ENCODE data around the gene MCFD2.

Gene MCFD2

DNA sequence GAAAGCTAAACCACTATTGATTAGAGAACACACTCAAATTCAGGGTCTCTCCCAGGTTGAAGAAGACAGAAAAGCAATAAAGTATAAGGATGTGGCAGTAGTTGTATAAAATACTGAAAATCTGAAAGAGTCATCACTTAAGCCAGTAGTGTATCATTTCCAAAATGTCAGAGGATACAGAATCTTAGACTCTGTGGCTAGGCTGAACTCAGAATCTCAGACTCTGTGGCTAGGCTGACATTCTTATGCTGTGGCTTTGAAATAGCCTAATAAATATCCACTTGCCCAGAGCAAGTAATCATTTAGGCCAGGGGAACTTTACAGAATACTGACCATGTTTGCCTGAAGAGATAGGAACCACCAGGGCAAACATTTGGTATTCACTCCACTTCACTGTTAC is 13.1 kb downstream of the MCFD2 start:
- Histone ChIP-seq H3K9ac (ENCODE audit: low read depth, low read length) (no peak overlapping the region), H3K36me3 (ENCODE audit: insufficient read depth, low read length) (peaks cover 7% of the 10 kb centered on the region), H3K4me1 (ENCODE audit: insufficient read depth, low read length) (no peaks in the 10 kb centered on the region), H3K9me3 (ENCODE audit: control insufficient read depth, insufficient read depth, low read length) (no peaks in the 10 kb centered on the region)

- H3K4me1 ChIP-seq (ENCODE audit: insufficient read depth, low read length) = no peaks in the 10 kb centered on the region
- H3K36me3 ChIP-seq (ENCODE audit: insufficient read depth, low read length) = peaks cover 1% of the 10 kb centered on the region
- H3K9ac ChIP-seq (ENCODE audit: low read depth, low read length) = no peak overlapping the region
- H3K9me3 ChIP-seq (ENCODE audit: control insufficient read depth, insufficient read depth, low read length) = no peaks in the 10 kb centered on the region
Measured at GRCh38 chr2:46901611-46902010, 14.0 kb downstream of the MCFD2 start.

GRCh38 chr2:46900381-46900780 is 15.2 kb downstream of the MCFD2 start:
- Histone ChIP-seq H3K9me3 (ENCODE audit: control insufficient read depth, insufficient read depth, low read length) (no peaks in the 10 kb centered on the region), H3K4me1 (ENCODE audit: insufficient read depth, low read length) (no peaks in the 10 kb centered on the region), H3K9ac (ENCODE audit: low read depth, low read length) (no peak overlapping the region), H3K36me3 (ENCODE audit: insufficient read depth, low read length) (no peaks in the 10 kb centered on the region)

DNA sequence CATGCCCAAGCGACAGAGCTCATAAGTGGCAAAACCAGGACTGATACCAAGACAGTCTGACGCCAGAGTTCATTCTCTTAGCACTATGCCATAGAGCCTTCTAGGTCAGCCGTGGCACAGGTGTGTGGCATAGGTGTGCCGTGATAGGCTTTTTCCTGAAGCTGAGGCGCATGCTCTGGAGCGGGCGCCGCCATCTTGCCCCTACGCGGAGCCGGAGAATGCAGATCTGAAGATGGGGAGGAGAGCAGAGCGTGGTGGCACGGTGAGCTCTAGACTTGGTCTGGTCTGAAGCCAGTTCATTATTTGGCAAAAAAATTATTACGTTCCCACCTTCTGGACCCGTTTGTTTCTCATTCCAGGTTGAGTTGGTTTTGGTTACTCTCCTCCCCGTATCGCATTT is 16.6 kb downstream of the MCFD2 start:
- Histone ChIP-seq H3K9me3 (ENCODE audit: control insufficient read depth, insufficient read depth, low read length) (no peaks in the 10 kb centered on the region), H3K9ac (ENCODE audit: low read depth, low read length) (no peak overlapping the region), H3K36me3 (ENCODE audit: insufficient read depth, low read length) (no peaks in the 10 kb centered on the region), H3K4me1 (ENCODE audit: insufficient read depth, low read length) (no peaks in the 10 kb centered on the region)

DNA sequence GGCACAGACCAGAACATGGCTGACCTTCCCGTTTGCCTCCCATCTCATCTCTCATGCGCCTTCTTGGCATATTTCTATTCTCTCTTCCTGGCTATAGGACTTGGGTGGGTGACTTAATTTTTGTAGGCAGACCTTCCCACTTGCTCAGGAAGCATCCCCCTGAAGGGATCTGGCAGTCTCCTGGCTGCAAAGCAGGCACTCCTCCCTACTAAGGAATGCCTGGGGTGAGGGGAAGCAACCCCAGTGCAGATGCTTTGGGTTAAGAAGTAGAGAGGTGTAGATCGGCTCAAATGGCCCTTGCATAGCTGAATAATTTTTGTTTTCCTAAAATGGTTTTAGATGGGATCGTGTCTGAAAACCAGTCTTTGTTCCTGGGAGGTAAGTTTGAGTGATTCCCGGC is 17.6 kb downstream of the MCFD2 start:
- Histone ChIP-seq H3K9me3 (ENCODE audit: control insufficient read depth, insufficient read depth, low read length) (no peaks in the 10 kb centered on the region), H3K36me3 (ENCODE audit: insufficient read depth, low read length) (no peaks in the 10 kb centered on the region), H3K9ac (ENCODE audit: low read depth, low read length) (no peak overlapping the region), H3K4me1 (ENCODE audit: insufficient read depth, low read length) (no peaks in the 10 kb centered on the region)

DNA sequence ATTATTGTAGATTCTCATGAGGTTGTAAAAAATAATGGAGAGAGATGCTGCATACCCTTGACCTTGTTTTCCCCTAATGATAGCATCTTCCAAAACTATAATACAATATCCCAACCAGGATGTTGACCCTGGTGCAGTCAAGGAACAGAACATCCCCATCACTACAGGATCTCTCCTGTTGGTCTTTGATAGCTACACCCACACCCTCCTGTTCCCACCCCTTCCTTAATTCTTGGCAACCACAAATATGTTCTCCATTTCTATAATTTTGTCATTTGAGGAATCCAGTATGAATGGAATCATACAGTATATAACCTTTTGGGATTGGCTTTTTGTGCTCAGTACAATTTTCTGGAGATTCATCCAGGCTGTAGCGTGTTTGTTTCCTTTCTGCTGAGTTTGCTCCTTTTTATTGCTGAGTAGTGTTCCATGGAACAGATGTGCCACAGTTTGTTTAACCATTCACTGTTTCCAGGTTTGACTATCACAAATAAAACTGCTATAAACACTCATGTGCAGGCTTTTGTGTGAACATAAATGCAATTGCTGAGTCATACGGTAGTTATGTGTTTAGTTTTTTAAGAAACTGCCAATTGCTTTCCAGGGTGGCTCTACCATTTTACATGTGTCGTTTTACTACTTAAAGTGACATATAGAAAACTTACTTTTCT is 22.2 kb downstream of the MCFD2 start:
- Histone ChIP-seq H3K4me1 (ENCODE audit: insufficient read depth, low read length) (no peaks in the 10 kb centered on the region), H3K9ac (ENCODE audit: low read depth, low read length) (no peak overlapping the region), H3K9me3 (ENCODE audit: control insufficient read depth, insufficient read depth, low read length) (no peaks in the 10 kb centered on the region), H3K36me3 (ENCODE audit: insufficient read depth, low read length) (no peaks in the 10 kb centered on the region)

DNA sequence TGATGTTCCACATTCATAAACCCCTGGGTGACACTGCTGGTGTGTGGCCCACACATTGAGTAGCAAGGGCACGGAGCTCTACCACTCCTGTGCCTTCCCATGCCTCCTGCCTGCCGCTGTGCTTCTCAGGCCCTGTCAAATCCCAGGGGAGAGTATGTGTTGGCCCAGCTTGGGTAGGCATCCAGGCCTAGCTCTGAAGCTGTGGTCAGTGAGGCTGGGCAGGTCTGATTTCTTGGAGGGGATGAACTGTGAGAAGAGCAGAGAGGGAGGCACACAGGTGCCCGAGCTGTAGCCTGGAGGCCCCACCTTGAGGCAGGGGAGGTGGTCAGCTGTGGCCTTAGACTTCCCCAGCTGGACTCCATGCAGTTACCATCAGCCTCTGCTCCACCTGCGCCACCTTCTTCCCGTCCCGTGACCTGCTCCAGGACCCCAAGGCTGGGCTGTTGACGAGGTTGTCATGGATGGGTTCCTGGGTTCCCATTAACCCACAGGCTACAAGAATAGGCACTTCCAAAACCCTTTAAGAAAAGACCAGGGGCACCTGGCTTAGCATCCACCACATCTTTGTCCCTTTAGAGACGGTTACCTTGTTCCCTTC is 23.6 kb downstream of the MCFD2 start:
- Histone ChIP-seq H3K36me3 (ENCODE audit: insufficient read depth, low read length) (no peaks in the 10 kb centered on the region), H3K9ac (ENCODE audit: low read depth, low read length) (no peak overlapping the region), H3K9me3 (ENCODE audit: control insufficient read depth, insufficient read depth, low read length) (no peaks in the 10 kb centered on the region), H3K4me1 (ENCODE audit: insufficient read depth, low read length) (no peaks in the 10 kb centered on the region)

DNA sequence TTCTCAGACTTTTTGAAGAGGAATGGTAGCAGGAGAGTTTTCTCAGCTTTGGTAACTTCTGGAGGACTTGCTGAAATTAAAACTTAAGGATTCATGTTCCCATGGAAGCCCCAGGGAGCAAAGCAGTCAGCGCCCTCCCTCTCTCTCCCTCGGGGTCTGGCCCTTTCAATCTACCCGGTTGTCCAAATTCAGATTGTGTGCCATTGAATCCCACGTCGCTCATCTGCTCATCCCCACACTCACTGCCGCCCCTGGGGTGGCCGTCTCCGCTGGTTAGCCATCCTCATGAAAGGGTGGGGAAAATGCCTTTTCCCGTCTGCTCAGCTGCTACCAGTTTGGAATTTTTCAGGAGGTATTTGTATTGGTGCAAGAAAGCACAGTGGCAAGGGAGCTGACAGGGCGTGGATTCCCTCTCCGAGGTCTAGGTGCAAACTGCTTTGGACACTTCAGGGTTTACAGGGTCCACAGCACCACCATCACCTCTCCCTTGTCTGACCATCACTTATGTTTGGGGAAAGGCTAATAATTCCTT is 27.1 kb downstream of the MCFD2 start:
- Histone ChIP-seq H3K36me3 (ENCODE audit: insufficient read depth, low read length) (no peaks in the 10 kb centered on the region), H3K9ac (ENCODE audit: low read depth, low read length) (no peak overlapping the region), H3K9me3 (ENCODE audit: control insufficient read depth, insufficient read depth, low read length) (no peaks in the 10 kb centered on the region), H3K4me1 (ENCODE audit: insufficient read depth, low read length) (no peaks in the 10 kb centered on the region)

DNA sequence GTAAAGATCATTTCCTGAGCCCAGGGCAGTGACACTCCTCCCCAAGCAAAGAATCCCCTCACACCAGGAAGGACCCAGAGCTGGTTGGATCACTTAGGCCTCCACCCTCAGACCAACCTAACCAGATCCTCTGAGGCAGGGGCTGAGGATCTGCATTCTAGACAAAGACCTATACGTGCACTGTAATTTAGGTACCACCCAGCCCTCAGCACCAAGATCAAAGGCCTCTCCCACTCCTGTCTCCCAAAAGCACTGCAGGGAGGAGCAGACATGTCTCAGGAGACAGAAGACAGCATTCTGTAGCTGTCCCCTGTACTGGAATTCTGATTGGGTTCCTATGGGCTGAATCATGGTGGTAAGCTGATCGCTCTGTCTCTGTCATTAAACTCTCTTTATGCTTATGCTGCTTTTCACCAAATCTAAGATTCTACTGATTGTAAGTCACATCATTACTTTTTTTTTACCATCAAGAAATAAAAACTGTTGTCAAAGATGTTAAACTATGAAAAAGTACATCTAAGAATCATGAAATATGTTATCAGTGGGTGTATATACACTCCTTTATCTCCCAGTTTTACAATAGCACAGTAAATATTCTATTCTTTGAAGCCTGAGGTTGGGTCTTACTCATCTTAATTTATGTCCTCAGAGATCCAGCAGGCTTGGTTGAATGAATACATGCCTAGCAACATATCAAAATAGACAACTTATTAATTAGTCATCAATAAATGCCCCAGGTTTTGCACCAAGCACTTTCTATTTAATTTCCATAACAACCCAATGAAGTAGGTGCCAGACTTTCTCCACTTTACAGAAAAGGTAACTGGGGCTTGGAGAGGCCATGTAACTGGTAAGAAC is 28.3 kb downstream of the MCFD2 start:
- H3K4me1 ChIP-seq (ENCODE audit: insufficient read depth, low read length) = no peaks in the 10 kb centered on the region
- H3K36me3 ChIP-seq (ENCODE audit: insufficient read depth, low read length) = no peaks in the 10 kb centered on the region
- H3K9me3 ChIP-seq (ENCODE audit: control insufficient read depth, insufficient read depth, low read length) = no peaks in the 10 kb centered on the region
- no peak overlapping the region for H3K9ac ChIP-seq (ENCODE audit: low read depth, low read length)

DNA sequence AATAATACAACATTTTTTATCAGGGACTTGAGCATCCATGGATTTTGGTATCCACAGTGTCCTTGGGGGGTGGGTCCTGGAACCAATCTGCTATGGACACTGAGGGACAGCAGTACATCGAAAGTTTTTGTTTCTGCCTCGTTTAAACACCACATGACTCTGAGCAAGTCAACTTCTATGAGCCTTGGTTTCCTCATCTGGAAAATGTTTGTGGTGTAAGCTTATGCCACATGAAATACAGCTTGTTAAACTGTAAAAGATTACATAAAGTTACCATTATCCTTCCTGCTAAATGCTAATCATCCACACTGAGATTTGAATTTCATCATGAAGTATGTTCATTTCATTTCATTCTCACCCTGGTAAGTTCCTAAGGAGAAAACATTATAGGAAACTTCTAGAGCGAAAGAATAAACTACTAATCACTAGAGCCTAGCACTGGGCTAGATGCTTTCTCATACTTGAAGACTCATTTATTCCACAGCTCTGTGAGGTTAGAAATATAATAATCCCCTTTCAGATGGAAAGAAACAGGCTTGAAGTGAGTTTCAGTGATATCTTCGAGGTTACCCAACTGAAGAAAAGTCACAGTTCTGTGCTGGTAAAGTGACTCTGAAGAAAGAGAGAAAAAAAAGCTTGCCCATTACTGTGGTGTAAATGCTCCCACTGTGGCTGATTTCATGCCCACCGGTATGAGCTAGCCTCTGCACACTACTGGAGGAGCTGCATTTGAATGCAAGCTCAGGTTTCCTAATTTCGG is 29.2 kb downstream of the MCFD2 start:
- no peaks in the 10 kb centered on the region for H3K36me3 ChIP-seq (ENCODE audit: insufficient read depth, low read length)

GRCh38 chr2:46885376-46885775 is 30.2 kb downstream of the MCFD2 start:
- H3K9me3 ChIP-seq (ENCODE audit: control insufficient read depth, insufficient read depth, low read length) = no peaks in the 10 kb centered on the region
- no peak overlapping the region for H3K9ac ChIP-seq (ENCODE audit: low read depth, low read length)
- H3K36me3 ChIP-seq (ENCODE audit: insufficient read depth, low read length) = no peaks in the 10 kb centered on the region
- H3K4me1 ChIP-seq (ENCODE audit: insufficient read depth, low read length) = no peaks in the 10 kb centered on the region

More for the DNA sequence above, 29.2 kb downstream of the MCFD2 start:
- Histone ChIP-seq H3K9ac (ENCODE audit: low read depth, low read length) (no peak overlapping the region), H3K4me1 (ENCODE audit: insufficient read depth, low read length) (no peaks in the 10 kb centered on the region), H3K9me3 (ENCODE audit: control insufficient read depth, insufficient read depth, low read length) (no peaks in the 10 kb centered on the region)

- Histone ChIP-seq H3K9me3 (ENCODE audit: control insufficient read depth, insufficient read depth, low read length) (no peaks in the 10 kb centered on the region), H3K36me3 (ENCODE audit: insufficient read depth, low read length) (no peaks in the 10 kb centered on the region), H3K9ac (ENCODE audit: low read depth, low read length) (no peak overlapping the region), H3K4me1 (ENCODE audit: insufficient read depth, low read length) (peaks cover under 1% of the 10 kb centered on the region; the same call in 1 of the 2 replicates)
Measured at GRCh38 chr2:46879511-46879910, 36.1 kb downstream of the MCFD2 start.

DNA sequence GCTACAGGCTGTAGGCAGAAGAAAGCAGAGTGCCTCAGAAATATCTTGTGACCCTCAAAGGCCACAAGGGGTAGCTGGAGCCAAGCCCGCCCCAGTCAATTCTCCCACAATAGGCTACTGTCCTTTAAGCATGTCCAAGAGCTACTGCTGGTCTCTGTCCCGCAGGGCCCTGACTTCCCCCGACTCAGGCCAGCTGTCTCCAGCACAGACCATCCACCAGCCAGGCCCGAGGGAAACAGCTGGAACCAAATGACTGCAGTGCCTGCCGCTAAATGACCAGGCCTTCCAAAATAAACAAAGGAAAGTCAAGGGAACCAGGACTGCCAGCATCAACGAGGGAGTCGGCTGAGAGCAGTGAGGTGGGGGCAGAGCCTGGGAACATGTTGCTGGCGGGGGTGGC is 36.7 kb downstream of the MCFD2 start:
- Histone ChIP-seq H3K4me1 (ENCODE audit: insufficient read depth, low read length) (peaks cover 7% of the 10 kb centered on the region), H3K9me3 (ENCODE audit: control insufficient read depth, insufficient read depth, low read length) (no peaks in the 10 kb centered on the region), H3K9ac (ENCODE audit: low read depth, low read length) (no peak overlapping the region), H3K36me3 (ENCODE audit: insufficient read depth, low read length) (no peaks in the 10 kb centered on the region)

DNA sequence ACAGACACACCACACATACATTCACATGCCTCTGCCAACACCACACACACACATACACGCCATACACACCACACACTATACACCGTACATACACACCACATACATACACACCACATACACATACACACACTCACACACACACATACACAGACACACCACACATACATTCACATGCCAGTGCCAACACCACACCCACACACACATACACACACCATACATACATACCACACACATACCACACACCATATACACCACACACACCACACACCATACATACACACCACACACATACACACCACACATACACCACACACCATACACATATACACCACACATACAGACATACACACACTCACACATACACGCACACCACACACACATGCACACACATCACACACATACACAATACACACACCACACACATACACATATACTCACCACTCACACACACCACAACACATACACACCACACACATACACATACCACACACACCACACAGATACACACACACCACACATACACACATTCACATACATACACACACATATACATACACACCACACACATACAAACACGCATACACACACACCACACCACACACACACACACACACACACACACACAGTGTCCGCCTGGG is 37.2 kb downstream of the MCFD2 start:
- H3K36me3 ChIP-seq (ENCODE audit: insufficient read depth, low read length) = no peaks in the 10 kb centered on the region
- H3K4me1 ChIP-seq (ENCODE audit: insufficient read depth, low read length) = peaks cover 12% of the 10 kb centered on the region
- no peak overlapping the region for H3K9ac ChIP-seq (ENCODE audit: low read depth, low read length)
- no peaks in the 10 kb centered on the region for H3K9me3 ChIP-seq (ENCODE audit: control insufficient read depth, insufficient read depth, low read length)
